T-helper 9 cell (primary cell): ENCODE results near the gene PIEZO1.

Source experiments
- DNase-seq: peaks from one replicate; pipeline ENCODE4 v3.0.0-alpha.2; 2020

Gene PIEZO1

DNA sequence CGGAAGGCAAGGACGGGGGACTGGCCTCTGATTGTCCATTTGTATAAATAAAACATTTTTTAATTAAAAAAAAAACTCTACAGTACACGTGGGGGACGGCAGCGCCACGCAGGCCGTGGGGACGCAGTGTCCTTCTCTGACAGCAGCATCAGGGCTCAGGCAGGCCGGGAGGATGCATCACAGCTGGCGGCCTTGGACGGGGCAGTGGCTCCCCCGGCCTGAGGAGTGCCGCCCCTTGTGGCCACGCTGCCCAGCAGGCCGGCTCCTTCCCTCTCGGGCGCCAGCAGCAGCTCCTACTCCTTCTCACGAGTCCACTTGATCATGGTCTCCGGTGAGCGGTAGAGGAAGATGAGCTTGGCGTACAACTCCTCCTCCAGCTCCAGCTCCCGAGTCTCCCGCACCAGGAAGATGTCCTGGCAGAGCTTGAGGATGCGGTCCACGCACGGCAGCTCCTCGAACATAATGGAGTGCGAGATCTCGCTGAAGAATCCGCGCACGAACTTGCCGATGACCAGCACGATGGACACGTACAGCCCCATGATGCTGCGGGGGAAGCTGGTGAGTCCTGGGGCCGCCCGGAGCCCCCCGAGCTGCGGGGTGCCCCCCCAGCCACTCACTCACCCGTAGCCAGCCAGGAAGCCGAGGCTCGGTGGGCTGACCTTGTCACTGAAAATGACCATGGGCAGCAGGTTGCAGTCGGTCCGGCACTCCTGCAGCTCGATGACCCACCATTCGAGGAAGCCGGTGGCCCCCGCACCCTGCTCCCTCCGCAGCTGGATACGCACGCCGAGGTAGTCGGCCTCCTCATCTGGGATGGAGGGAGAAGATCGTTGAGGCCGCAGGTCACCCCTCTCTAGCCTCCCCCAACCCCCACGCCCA lies 69.5 kb downstream of the PIEZO1 start:
- no peak for DNase-seq

- DNase-seq, result no peak
Measured at GRCh38 chr16:88714420-88715302, 70.4 kb downstream of the PIEZO1 start.

DNA sequence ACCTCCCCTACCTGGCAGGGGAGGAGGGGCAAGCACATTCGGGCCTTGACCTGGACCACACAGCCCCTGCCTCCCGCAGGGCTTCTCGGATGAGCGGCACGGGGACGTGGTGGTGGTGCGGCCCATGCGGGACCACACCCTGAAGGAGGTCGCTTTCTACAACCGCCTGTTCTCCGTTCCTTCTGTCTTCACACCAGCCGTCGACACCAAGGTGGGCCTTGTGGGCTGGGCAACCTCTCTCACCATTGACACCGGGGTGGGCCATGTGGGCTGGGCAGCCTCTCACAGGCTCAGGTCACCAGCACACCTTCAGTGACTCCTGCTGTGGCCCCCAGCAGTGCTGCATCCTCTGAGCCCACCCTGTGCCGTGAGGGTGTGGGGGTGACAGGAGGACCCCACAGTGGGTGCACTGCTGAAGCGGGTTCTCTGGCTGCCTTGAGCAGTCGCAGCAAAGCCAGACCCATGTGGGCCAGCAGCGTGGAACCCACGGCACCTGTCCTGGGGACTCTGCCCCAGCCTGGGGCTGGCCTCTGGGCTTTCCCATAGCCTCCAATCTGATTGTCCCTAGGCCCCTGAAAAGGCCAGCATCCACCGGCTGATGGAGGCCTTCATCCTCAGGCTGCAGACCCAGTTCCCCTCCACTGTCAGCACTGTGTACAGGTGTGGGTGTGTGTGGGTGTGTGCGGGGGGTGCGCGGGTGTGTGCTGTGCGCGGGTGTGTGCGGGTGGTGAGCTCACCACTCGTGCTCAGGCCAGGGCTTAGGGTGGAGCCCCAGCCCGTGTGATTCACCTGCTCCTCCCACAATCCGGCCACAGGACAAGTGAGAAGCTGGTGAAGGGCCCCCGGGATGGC lies 71.2 kb downstream of the PIEZO1 start:
- DNase-seq, result no peak

- DNase-seq, result no peak
Measured at GRCh38 chr16:88713054-88713453, 72.0 kb downstream of the PIEZO1 start.

- no peak for DNase-seq
Measured at GRCh38 chr16:88712362-88712979, 72.5 kb downstream of the PIEZO1 start.

DNA sequence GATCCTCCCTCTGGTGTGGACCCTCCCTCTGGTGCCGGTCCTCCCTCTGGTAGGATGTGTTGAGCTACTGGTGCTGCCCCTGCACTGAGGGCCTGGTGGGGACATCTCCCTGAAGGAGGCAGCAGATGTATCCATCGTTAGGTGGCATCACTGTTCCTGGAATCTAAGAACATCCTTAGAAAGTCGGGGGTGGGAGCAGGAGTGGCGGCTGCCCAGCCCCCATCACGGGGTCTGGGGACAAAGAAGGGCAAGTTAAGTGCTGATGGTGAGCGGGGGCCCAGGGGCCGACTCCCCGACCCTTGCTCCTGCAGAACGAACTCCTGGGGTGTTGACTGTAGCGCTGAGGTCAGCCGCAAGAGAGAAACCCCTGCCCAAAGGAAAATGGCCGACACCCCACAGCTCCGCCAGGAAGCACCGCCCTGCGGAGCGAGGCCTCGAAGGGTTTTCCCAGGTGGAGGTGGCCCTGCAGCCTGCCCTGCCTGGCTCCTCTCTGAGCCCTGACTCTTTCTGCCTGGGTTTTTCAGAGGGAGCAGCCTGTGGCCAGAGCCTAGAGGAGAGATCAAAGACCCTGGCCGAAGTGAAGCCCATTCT lies 73.2 kb downstream of the PIEZO1 start:
- no peak for DNase-seq

DNA sequence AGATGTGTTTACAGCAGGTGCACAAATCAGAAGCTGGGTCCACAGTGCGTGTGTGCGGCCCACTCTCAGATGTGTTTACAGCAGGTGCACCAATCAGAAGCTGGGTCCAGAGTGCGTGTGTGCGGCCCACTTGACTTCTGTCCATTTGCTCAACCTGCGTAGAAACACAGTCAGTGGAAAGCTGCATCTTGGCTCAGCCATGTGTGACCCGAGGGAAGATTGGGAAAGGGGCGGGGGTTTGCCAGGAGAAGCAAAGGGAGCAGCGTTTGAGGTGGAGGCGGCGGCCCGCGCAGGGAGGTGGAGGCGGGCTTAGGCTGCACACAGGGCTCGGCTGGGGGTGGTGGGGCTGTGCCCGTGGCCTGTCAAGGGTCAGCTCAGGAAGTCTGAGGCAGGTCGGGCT lies 74.5 kb downstream of the PIEZO1 start:
- no peak for DNase-seq

GRCh38 chr16:88706965-88707826 lies 77.8 kb downstream of the PIEZO1 start:
- DNase-seq, result no peak

GRCh38 chr16:88706229-88706964 lies 78.6 kb downstream of the PIEZO1 start, which contains the start of the genes CTU2 and RNF166:
CTU2 (plus strand) TSS chr16:88706503; CDS start chr16:88706531, 28 bp downstream.
RNF166 (minus strand) TSS chr16:88706408; CDS start chr16:88706325, 83 bp downstream.
- DNase-seq, result peak; percentile 94

GRCh38 chr16:88705801-88706228 lies 79.2 kb downstream of the PIEZO1 start:
- DNase-seq, result no peak

GRCh38 chr16:88705076-88705684 lies 79.8 kb downstream of the PIEZO1 start:
- no peak for DNase-seq

DNA sequence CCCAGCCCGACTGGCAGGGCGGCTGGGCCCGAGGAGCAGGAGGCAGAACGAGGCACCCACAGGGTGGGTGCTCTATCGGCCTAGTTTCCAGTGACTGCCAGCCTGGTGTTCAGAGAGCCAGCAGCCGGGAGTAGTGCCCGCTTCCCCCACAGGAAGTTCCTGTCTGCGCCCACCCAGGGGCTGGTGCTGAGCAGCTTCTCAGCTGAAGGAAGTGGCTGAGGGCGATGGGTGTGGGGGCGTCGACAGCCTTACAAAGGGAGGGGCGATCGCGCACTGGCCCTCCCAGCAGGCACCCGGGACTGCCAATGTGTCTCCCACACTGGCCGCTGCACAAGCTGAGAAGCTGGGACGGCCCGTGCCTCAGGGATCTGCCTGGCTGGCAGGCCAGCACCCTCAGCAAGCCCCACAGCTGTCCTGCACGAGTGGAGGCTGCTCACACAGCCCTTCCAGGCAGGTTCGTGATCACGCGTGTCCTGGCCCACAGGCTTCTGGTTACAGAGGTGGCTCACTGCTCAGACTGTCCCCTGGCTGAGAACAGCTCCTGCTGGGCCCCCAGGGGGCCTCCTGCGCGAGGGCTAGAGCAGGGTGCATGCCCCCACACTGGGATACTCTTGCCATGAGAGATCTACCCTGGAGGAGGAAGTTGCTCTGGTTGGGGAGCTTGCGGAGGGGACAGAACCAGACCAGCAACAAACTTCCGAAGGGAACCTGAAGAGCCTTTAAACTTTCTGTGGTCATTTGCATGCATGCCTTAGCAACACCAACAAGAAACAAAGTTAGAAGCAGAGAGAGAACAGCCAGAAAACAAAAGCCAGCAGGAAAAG lies 81.3 kb downstream of the PIEZO1 start:
- peak; percentile 60 for DNase-seq

DNA sequence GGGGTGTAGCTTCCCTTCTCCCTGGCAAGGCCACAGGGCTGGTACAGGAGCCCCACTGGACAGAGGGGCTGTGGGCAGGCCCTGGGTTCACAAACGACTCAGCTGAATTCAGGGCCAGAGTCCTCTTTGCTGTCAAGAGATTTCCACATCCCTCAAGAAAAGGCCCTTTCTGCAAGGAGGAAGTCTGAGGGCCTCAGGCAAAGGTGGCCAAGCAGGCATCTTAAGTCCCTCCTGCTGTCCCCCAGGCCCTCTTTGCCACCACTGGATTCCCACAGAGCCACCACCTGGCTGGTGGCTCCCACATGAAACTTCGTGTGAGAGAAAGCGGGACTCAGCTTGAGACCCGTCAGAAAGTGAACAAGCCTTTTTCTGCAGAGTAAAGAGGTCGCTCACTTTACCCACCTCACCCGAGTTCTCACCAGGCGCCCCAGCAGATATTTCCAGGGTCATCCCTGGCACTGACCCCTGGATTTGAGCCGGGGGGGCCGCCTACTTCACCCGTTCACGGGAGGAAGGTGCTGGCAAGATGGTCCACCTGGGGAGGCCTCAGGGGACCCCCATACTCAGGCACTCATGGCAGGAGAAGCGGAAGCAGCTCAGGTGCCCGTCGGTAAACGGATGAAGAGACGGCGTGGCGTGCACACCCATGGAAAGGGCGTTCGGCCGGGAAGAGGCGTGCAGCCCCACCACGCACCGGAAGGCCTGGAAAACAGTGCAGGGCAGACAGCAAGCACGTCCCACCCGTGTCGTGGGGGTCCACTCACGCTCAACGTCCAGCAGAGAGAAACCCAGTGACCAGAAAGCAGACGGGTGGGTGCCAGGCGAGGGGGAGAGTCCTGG lies 82.4 kb downstream of the PIEZO1 start:
- DNase-seq, result no peak

GRCh38 chr16:88701581-88702370 lies 83.2 kb downstream of the PIEZO1 start:
- DNase-seq, result no peak

DNA sequence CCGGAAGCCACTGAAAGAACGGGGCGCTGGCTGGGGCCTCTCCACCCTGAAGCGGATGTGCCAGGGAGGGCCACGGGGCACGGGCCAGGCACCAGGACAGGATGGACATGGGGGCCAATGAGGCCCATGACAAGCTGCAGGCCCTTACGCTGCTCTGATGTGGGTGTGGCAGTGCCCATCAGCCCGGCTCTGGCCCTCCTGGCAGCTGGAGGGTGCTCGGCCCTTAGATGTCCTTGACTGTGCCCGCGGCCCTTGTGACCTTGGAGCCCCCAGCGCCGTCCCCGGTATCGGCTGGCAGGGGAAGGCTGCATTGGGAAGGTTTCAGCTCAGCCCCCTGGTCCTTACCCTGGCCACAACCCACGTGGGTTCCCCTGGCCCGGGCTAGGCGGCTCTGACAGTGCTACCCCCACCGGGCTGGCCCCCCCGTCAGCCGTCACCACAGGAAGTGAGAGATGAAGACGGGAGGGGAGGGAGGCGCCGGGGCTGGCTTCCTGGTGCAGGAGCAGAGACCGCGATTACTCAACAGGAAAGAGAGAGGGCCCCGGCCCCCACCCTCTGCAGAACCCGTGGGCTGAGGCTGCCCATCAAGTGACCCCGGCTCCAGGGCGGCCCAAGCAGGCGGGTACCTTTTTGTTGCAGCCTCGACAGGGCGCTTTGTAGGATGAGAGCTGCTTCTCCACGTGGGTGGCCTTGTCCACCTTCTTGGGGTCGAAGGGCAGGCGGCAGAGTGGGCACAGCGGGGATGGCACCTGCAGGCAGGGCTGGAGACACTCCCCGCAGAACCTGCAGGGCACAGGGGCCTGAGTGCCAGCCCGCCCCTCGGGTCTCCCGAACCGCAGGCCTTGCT lies 84.2 kb downstream of the PIEZO1 start:
- DNase-seq, result peak; percentile 95

DNA sequence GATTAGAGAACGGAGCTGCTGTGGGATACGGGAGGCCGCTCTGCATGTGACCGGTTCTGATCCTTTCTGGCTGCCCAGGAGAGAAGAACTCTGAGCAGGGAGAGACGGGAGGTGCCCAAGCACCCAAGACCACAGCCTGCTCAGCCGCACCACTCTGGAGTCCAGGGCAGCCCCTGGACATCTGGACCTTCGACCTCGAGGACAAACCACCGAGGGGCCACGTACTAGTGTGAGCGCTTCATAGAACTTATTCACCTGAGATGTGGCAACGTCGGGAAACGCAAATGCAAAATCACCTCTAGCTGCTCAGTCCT lies 84.7 kb downstream of the PIEZO1 start:
- no peak for DNase-seq
